A375 (cell line): ENCODE measurements around the gene SAT1. TPM values are rescaled to one million over a fixed set of nuclear protein-coding genes. Genes with fewer than 3 reads are reported as not detected.

ENCODE experiments used
- small RNA-seq: library from RNA; depleted of rRNA; stranded (forward); fragments of <200 nt; gene quantifications from one replicate; pipeline ENCODE3, GENCODE V24; 2014
- total RNA-seq: library from RNA; depleted of rRNA; stranded (reverse); fragments of >200 nt; shearing (Covaris generic); gene quantifications from 2 replicates; pipeline ENCODE4 v1.2.3, GENCODE V29; 2014; rRNA removed

SAT1 gene
- total RNA-seq: 343 and 418 TPM in 2 replicates

GRCh38 chrX:23782863-23783588 lies at the start of gene SAT1:
TSS of gene SAT1 (plus strand) at chrX:23783173. CDS start at chrX:23783352, 179 bp downstream.

GRCh38 chrX:23742697-23743622 lies 40.0 kb upstream of the SAT1 start, which contains the start of gene ACOT9:
TSS of gene ACOT9 (minus strand) at chrX:23743276. CDS start at chrX:23743144, 132 bp downstream.

Small RNAs within 50 kb of the gene (small RNA-seq; reads per million reads assigned to genes)
- gene RF00019: not detected

Other genes starting within 250 kb of the SAT1 start
- 114 and 141 TPM in 2 replicates for gene PRDX4, start 115.7 kb upstream of the SAT1 start, total RNA-seq
- gene ACOT9, start 39.9 kb upstream of the SAT1 start, total RNA-seq: 59.0 and 65.1 TPM in 2 replicates
- gene APOO, start 124.8 kb downstream of the SAT1 start, total RNA-seq: 25.0 and 33.6 TPM in 2 replicates
- gene CXorf58, start 124.8 kb downstream of the SAT1 start, total RNA-seq: not detected in 2 replicates
- gene KLHL15, start 244.0 kb downstream of the SAT1 start, total RNA-seq: 14.1 and 16.2 TPM in 2 replicates